IMR-90 (cell line): ENCODE measurements around the gene COLEC11. TPM values are rescaled to one million over a fixed set of nuclear protein-coding genes. Genes with fewer than 3 reads are reported as not detected.

Source experiments
- ATAC-seq: fragments of 200-7000 bp; cut with Tn5 transposase; 2 replicates; pipeline ENCODE4 v1.9.1; 2020; ENCODE audit warnings: low read depth, mild to moderate bottlenecking, moderate library complexity
- BruUV-seq: library from RNA; stranded (reverse); fragments of 400-500 nt; replicated peaks from 2 replicates; lab custom pipeline; 2021; lab: Mats Ljungman, UMichigan
- CTCF ChIA-PET: fragments of 300-600 bp; formaldehyde crosslinking; extraction: SDS; loops from one replicate; lab custom pipeline; 2021; ENCODE audit warnings: antibody characterized with exemption; lab: Yijun Ruan, JAX
- POLR2A ChIA-PET: fragments of 300-600 bp; sonication (Branson Sonifier 250); formaldehyde crosslinking; loops from one replicate; lab custom pipeline; 2022; ENCODE audit warnings: antibody characterized with exemption; ENCODE audit not compliant: unreplicated experiment; lab: Charles Lee
- DNase-seq: peaks from one replicate; pipeline ENCODE4 v3.0.0; 2013
- H2AFZ ChIP-seq: replicated peaks from 2 replicates; pipeline ENCODE3; 2013; ENCODE audit warnings: low read length, mild to moderate bottlenecking; ENCODE audit not compliant: poor library complexity
- H2AK5ac ChIP-seq: 2 replicates; pipeline ENCODE4 v1.6.1; 2013; ENCODE audit warnings: low read depth, low read length, inconsistent platforms
- H2AK9ac ChIP-seq: replicated peaks from 2 replicates; pipeline ENCODE3; 2013; ENCODE audit warnings: mild to moderate bottlenecking, low read depth, low read length, moderate library complexity; ENCODE audit not compliant: poor library complexity
- H2BK120ac ChIP-seq: 2 replicates; pipeline ENCODE4 v1.6.1; 2013; ENCODE audit warnings: low read depth, low read length, inconsistent platforms
- H2BK15ac ChIP-seq: 3 replicates; pipeline ENCODE4 v1.6.1; 2013; ENCODE audit warnings: low read depth, low read length, inconsistent platforms
- H2BK20ac ChIP-seq: 2 replicates; pipeline ENCODE4 v1.6.1; 2013; ENCODE audit warnings: low read depth, mild to moderate bottlenecking, inconsistent platforms, low read length, moderate library complexity
- H2BK5ac ChIP-seq: 2 replicates; pipeline ENCODE4 v1.6.1; 2013; ENCODE audit warnings: mild to moderate bottlenecking, low read depth, low read length, inconsistent platforms; ENCODE audit not compliant: poor library complexity, severe bottlenecking
- H3K14ac ChIP-seq: replicated peaks from 2 replicates; pipeline ENCODE4 v1.6.1; 2013; ENCODE audit warnings: low read depth, low read length, inconsistent platforms
- H3K18ac ChIP-seq: 2 replicates; pipeline ENCODE4 v1.6.1; 2013; ENCODE audit warnings: low read depth, low read length, control low read depth
- H3K23ac ChIP-seq: 2 replicates; pipeline ENCODE4 v1.6.1; 2013; ENCODE audit warnings: low read depth, low read length, inconsistent platforms
- H3K27ac ChIP-seq: 2 replicates; pipeline ENCODE4 v1.5.1; 2013; ENCODE audit warnings: mild to moderate bottlenecking, control low read depth, low read length; ENCODE audit not compliant: insufficient read depth
- H3K27me3 ChIP-seq: 2 replicates; pipeline ENCODE4 v1.6.1; 2013; ENCODE audit warnings: low read length; ENCODE audit not compliant: control insufficient read depth, insufficient read depth
- H3K36me3 ChIP-seq: 2 replicates; pipeline ENCODE4 v1.6.1; 2013; ENCODE audit warnings: low read length, mixed read lengths; ENCODE audit not compliant: control insufficient read depth, insufficient read depth
- H3K4ac ChIP-seq: 2 replicates; pipeline ENCODE4 v1.6.1; 2013; ENCODE audit warnings: low read depth, low read length, inconsistent platforms
- H3K4me1 ChIP-seq: 2 replicates; pipeline ENCODE4 v1.6.1; 2013; ENCODE audit warnings: low read length, mixed read lengths; ENCODE audit not compliant: control insufficient read depth, insufficient read depth
- H3K4me2 ChIP-seq: 2 replicates; pipeline ENCODE4 v1.6.1; 2013; ENCODE audit warnings: low read depth, mild to moderate bottlenecking, control low read depth, low read length, moderate library complexity
- H3K4me3 ChIP-seq: 2 replicates; pipeline ENCODE4 v1.5.1; 2013; ENCODE audit warnings: low read depth, mild to moderate bottlenecking, control low read depth, low read length, moderate library complexity; ENCODE audit not compliant: insufficient read depth
- H3K56ac ChIP-seq: 2 replicates; pipeline ENCODE4 v1.6.1; 2013; ENCODE audit warnings: low read length, inconsistent platforms; ENCODE audit not compliant: insufficient read depth; ENCODE audit errors: extremely low read depth
- H3K79me1 ChIP-seq, 2 experiments: 2 replicates each; pipeline ENCODE4 v1.6.1; 2013; ENCODE audit warnings: low read length in 2 of 2, inconsistent platforms in 1 of 2, low read depth in 1 of 2
- H3K9ac ChIP-seq: 2 replicates; pipeline ENCODE4 v1.6.1; 2013; ENCODE audit warnings: low read depth, low read length, control low read depth
- H3K9me1 ChIP-seq: 2 replicates; pipeline ENCODE4 v1.6.1; 2013; ENCODE audit warnings: low read length, inconsistent platforms; ENCODE audit not compliant: insufficient read depth
- H3K9me3 ChIP-seq: 2 replicates; pipeline ENCODE4 v1.6.1; 2013; ENCODE audit warnings: low read length; ENCODE audit not compliant: control insufficient read depth, insufficient read depth
- H4K20me1 ChIP-seq: 2 replicates; pipeline ENCODE4 v1.6.1; 2013; ENCODE audit warnings: low read length, inconsistent platforms; ENCODE audit not compliant: insufficient read depth
- H4K5ac ChIP-seq: 2 replicates; pipeline ENCODE4 v1.6.1; 2013; ENCODE audit warnings: mild to moderate bottlenecking, low read depth, low read length, control low read depth
- H4K8ac ChIP-seq, 2 experiments: 2 replicates each; pipeline ENCODE4 v1.6.1; 2013; ENCODE audit warnings: low read depth in 2 of 2, low read length in 2 of 2, control low read depth in 1 of 2, inconsistent platforms in 1 of 2
- H4K91ac ChIP-seq: 2 replicates; pipeline ENCODE4 v1.6.1; 2013; ENCODE audit warnings: low read depth, low read length, inconsistent platforms; ENCODE audit not compliant: insufficient read depth
- BHLHE40 ChIP-seq: fragments of 150-350 bp; IDR thresholded peaks from 2 replicates; pipeline ENCODE4 v1.6.1; 2016; ENCODE audit warnings: mild to moderate bottlenecking, low read depth, low read length
- CEBPB ChIP-seq: IDR thresholded peaks from 2 replicates; pipeline ENCODE4 v1.6.1; 2012; ENCODE audit warnings: low read depth, low read length, improper control_type of control experiment
- CHD1 ChIP-seq: IDR thresholded peaks from 2 replicates; pipeline ENCODE4 v1.6.1; 2012; ENCODE audit warnings: low read depth, low read length, improper control_type of control experiment
- MAFK ChIP-seq: IDR thresholded peaks from 2 replicates; pipeline ENCODE4 v1.6.1; 2012; ENCODE audit warnings: low read depth, low read length, improper control_type of control experiment
- MAZ ChIP-seq: IDR thresholded peaks from 2 replicates; pipeline ENCODE4 v1.6.1; 2012; ENCODE audit warnings: low read depth, mild to moderate bottlenecking, low read length, improper control_type of control experiment, moderate library complexity, borderline replicate concordance
- NFE2L2 ChIP-seq: fragments of 150-350 bp; IDR thresholded peaks from 2 replicates; pipeline ENCODE4 v1.6.1; 2016; ENCODE audit warnings: low read depth, mild to moderate bottlenecking, low read length
- POLR2A ChIP-seq: IDR thresholded peaks from 2 replicates; pipeline ENCODE4 v1.6.1; 2012; ENCODE audit warnings: mild to moderate bottlenecking, low read depth, low read length
- RAD21 ChIP-seq: IDR thresholded peaks from 2 replicates; pipeline ENCODE4 v1.6.1; 2012; ENCODE audit warnings: low read length, improper control_type of control experiment
- USF2 ChIP-seq: fragments of 150-350 bp; IDR thresholded peaks from 2 replicates; pipeline ENCODE4 v1.6.1; 2017; ENCODE audit warnings: mild to moderate bottlenecking, antibody characterized with exemption, low read length, low read depth
- WGBS, 2 experiments: methylation state at CpG; one replicate each; pipeline versions ENCODE4 v1.1.5 to v1.1.7; 2013; ENCODE audit warnings: missing lambda C conversion rate in 2 of 2; ENCODE audit not compliant: insufficient read length in 1 of 2; ENCODE audit errors: extremely low coverage in 2 of 2; 5-methylcytosine and 5-hydroxymethylcytosine counted together
- dilution Hi-C: fragments of 300-500 bp; cut with HindIII; formaldehyde crosslinking; loops from one replicate; pipeline ENCODE4 v1.14.3; 2018; ENCODE audit warnings: low sequenced_read_pairs; ENCODE audit not compliant: unreplicated experiment
- in situ Hi-C: fragments of 300-500 bp; cut with MboI; formaldehyde crosslinking; loops from 3 replicates; pipeline ENCODE4 v1.14.3; 2019; ENCODE audit warnings: low sequenced_read_pairs, inconsistent platforms, mixed read lengths
- intact Hi-C: fragments of 100-400 bp; cut with micrococcal nuclease; formaldehyde crosslinking; loops from 2 replicates; pipeline ENCODE4 v1.10.0; 2022
- polyA plus RNA-seq, 3 experiments: library from polyadenylated mRNA; depleted of rRNA; stranded (reverse); fragments of >200 nt; gene quantifications; 2 replicates each; pipeline ENCODE4 v1.2.3, GENCODE V29; 2012; ENCODE audit warnings: low replicate concordance in 1 of 3
- total RNA-seq: library from RNA; depleted of rRNA; stranded (reverse); fragments of >200 nt; gene quantifications from 2 replicates; pipeline ENCODE4 v1.2.3, GENCODE V29; 2012
- TF ChIP-seq, protein P1 (sequence below): fragments of 150-350 bp; IDR thresholded peaks from 2 replicates; pipeline ENCODE4 v1.6.1; 2016; ENCODE audit warnings: low read depth, mild to moderate bottlenecking, low read length, moderate library complexity, borderline replicate concordance
- TF ChIP-seq, protein P2 (sequence below): conservative IDR thresholded peaks from 2 replicates; pipeline ENCODE4 v1.5.1; 2012; ENCODE audit warnings: mild to moderate bottlenecking, low read depth, low read length, improper control_type of control experiment

Gene COLEC11
- total and polyA plus RNA-seq, 2 of the 4 experiments (the other 2 are of a cell fraction) = under 0.01 to 0.24 TPM

DNA sequence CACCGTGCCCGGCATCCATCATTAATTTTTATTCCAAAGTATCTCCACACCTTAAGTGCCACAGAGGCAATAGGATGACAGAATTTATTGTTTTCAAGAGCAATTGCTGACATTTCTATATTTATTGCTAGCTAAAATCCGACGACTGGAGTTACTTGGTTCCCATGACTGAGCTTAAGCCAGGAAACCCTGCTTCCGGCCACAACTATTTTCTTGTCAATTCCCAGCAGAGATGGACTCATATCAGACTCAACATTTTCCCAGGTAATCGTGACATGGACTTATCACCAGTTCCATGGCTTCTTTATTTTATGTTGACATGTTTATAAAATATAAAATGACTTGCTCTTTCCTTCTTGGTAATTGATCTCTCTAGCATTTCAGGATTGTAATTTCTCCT lies 87.9 kb downstream of the COLEC11 start:
- Histone ChIP-seq H3K36me3 (no peaks in the 10 kb centered on the region), H3K56ac (no peak overlapping the region), H3K9ac (no peak overlapping the region), H2BK120ac (no peak overlapping the region), H2AK9ac (no peak overlapping the region), H3K23ac (no peak overlapping the region), H2BK15ac (no peak overlapping the region), H4K20me1 (no peaks in the 10 kb centered on the region), H2AK5ac (no peak overlapping the region), H3K4ac (no peak overlapping the region), H3K14ac (no peak overlapping the region), H3K27me3 (peaks cover 5% of the 10 kb centered on the region; the same call in 1 of the 2 replicates), H2AFZ (no peak overlapping the region), H3K9me3 (no peaks in the 10 kb centered on the region), H3K4me2 (no peak overlapping the region), H4K5ac (no peak overlapping the region), H3K4me1 (no peaks in the 10 kb centered on the region), H3K18ac (no peak overlapping the region), H3K4me3 (no peak overlapping the region), H4K91ac (no peak overlapping the region), H4K8ac (no peak overlapping the region), H3K9me1 (no peaks in the 10 kb centered on the region), H3K79me1 (no peaks in the 10 kb centered on the region), H3K27ac (no peak overlapping the region), H2BK20ac (no peak overlapping the region), H2BK5ac (no peak overlapping the region)
- POLR2A ChIA-PET = no interaction called here
- TF ChIP-seq CHD1 = no peak
- TF ChIP-seq USF2 = no peak
- no peak for TF ChIP-seq MAZ
- no peak for TF ChIP-seq RAD21
- TF ChIP-seq BHLHE40 = no peak
- no peak for TF ChIP-seq POLR2A
- TF ChIP-seq MAFK = no peak
- TF ChIP-seq NFE2L2 = no peak
- TF ChIP-seq, protein P1, sequence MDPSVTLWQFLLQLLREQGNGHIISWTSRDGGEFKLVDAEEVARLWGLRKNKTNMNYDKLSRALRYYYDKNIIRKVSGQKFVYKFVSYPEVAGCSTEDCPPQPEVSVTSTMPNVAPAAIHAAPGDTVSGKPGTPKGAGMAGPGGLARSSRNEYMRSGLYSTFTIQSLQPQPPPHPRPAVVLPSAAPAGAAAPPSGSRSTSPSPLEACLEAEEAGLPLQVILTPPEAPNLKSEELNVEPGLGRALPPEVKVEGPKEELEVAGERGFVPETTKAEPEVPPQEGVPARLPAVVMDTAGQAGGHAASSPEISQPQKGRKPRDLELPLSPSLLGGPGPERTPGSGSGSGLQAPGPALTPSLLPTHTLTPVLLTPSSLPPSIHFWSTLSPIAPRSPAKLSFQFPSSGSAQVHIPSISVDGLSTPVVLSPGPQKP = no peak
- TF ChIP-seq, protein P2, sequence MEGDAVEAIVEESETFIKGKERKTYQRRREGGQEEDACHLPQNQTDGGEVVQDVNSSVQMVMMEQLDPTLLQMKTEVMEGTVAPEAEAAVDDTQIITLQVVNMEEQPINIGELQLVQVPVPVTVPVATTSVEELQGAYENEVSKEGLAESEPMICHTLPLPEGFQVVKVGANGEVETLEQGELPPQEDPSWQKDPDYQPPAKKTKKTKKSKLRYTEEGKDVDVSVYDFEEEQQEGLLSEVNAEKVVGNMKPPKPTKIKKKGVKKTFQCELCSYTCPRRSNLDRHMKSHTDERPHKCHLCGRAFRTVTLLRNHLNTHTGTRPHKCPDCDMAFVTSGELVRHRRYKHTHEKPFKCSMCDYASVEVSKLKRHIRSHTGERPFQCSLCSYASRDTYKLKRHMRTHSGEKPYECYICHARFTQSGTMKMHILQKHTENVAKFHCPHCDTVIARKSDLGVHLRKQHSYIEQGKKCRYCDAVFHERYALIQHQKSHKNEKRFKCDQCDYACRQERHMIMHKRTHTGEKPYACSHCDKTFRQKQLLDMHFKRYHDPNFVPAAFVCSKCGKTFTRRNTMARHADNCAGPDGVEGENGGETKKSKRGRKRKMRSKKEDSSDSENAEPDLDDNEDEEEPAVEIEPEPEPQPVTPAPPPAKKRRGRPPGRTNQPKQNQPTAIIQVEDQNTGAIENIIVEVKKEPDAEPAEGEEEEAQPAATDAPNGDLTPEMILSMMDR = no peak
- TF ChIP-seq CEBPB = no peak
- WGBS, 2 experiments = no CpG with 5 or more reads among the region's 6 CpGs
- in situ Hi-C loops = no loop called here
- no TSS peak for BruUV-seq
- intact Hi-C loops = no loop called here
- DNase-seq (no peak), ATAC-seq (no peak)
- CTCF ChIA-PET = interaction anchor here (1.0 kb wide), 1 partner anchor 9 kb away, joined by 4 read pairs; no protein-coding TSS in a partner anchor
- dilution Hi-C loops = no loop called here
